Measurements from ENCODE around the gene ADAR.
"Not testable (repeated sequence)": the region's sequence is repeated elsewhere in the genome, so short reads cannot be mapped to it uniquely, and the experiment has no call there.

ADAR gene, protein sequence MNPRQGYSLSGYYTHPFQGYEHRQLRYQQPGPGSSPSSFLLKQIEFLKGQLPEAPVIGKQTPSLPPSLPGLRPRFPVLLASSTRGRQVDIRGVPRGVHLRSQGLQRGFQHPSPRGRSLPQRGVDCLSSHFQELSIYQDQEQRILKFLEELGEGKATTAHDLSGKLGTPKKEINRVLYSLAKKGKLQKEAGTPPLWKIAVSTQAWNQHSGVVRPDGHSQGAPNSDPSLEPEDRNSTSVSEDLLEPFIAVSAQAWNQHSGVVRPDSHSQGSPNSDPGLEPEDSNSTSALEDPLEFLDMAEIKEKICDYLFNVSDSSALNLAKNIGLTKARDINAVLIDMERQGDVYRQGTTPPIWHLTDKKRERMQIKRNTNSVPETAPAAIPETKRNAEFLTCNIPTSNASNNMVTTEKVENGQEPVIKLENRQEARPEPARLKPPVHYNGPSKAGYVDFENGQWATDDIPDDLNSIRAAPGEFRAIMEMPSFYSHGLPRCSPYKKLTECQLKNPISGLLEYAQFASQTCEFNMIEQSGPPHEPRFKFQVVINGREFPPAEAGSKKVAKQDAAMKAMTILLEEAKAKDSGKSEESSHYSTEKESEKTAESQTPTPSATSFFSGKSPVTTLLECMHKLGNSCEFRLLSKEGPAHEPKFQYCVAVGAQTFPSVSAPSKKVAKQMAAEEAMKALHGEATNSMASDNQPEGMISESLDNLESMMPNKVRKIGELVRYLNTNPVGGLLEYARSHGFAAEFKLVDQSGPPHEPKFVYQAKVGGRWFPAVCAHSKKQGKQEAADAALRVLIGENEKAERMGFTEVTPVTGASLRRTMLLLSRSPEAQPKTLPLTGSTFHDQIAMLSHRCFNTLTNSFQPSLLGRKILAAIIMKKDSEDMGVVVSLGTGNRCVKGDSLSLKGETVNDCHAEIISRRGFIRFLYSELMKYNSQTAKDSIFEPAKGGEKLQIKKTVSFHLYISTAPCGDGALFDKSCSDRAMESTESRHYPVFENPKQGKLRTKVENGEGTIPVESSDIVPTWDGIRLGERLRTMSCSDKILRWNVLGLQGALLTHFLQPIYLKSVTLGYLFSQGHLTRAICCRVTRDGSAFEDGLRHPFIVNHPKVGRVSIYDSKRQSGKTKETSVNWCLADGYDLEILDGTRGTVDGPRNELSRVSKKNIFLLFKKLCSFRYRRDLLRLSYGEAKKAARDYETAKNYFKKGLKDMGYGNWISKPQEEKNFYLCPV

DNA sequence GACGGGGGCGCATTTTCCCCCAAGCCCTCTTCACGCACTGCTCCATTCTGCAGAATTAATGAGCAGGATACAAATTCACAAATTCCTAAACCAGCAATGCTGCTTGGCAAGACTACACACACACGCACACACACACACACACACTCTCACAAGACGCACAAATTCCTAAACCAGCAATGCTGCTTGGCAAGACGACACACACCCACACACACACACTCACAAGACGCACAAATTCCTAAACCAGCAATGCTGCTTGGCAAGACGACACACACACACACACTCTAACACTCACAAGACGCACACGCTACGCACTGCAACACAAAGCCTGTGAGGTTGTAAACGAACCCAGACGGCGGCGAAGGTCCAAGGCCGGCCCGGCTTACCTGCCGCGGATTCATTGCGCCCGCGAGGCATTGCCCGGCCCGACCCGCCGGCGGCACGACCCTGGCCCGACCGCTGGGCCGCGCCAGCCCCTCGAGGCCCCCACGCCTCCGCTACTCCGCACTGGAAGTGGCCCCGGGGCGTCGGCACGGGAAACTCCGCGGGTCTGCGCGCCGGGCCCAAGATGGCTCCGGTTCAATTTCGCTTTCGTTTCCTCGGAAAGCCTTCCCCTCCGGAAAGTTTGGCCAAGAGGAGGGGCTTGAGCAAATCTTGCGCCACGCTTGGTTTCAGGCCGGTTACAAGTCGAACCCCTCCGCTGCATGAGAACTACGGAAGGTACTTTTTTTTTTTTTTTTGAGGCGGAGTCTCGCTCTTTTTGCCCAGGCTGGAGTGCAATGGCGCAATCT is at the start of gene ADAR:
ADAR (minus strand) TSS at position 578 of the 788 bp plus-strand sequence; CDS start at position 398, 180 bp downstream.
- DNase-seq = peak; percentile 84

DNA sequence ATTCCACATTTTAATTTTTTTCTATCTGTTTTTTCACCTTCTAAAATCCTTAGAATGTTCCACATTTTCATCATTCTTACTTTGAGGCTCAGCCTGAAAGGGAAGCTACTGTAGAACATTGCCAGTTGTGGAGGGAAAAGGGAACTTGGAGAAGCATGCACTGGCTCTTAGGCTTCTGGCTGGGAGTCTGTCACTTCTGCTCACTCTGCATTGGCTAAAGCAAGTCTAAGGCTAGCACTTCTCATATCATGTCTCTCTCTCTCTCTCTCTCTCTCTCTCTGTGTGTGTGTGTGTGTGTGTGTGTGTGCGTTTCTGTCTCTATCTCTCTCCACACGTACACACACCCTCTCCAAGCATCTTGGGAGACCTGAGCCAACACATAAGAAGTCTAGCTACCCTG is 49.6 kb upstream of the ADAR start:
- DNase-seq = no peak

DNA sequence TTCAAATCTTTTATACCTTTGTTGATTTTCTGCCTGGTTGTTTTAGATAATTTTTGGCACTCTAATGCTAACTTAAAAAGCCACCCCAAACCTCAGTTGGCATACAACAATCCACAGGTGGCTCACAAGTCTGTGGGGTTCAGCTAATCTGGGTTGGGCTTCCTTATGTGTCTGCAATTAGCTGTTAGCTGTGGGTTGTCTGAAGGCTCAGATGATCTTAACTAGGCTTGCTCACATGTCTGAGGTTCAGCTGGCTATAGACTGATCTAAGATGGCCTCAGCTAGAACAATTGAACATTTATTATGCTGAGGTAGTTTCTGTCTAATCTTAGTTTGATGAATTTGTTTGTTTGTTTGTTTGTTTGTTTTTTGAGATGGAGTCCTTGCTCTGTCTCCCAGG is 44.9 kb upstream of the ADAR start:
- DNase-seq = no peak

DNA sequence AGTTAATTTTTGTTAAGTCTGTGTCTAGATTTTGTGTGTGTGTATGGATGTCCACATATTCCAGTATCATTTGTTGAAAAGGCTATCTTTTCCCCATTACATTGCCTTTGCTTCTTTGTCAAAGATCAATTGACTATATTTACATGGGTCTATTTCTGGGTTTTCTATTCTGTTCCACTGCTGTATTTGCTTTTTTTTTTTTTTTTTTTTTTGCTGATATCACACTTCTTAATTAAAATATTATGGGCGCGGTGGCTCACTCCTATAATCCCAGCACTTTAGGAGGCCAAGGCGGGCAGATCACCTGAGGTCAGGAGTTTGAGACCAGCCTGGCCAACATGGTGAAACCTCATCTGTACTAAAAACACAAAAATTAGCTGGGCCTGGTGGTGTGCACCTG is 36.7 kb upstream of the ADAR start:
- DNase-seq = not testable (repeated sequence)

DNA sequence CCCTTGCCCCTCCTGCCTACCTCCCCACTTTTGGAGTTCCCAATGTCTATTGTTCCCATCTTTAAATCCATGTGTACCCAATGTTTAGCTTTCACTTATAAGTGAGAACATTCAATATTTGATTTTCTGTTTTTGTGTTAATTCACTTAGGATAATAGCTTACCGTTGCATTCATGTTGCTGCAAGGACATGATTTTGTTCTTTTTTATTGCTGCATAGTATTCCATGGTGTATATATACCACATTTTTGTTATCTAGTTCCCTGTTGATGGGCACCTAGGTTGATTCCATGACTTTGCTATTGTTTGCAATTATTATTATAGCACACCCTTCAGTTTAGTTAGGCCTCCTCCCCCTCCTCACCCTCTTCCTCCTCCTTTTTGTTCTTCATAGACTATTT is 33.5 kb upstream of the ADAR start:
- DNase-seq = no peak

DNA sequence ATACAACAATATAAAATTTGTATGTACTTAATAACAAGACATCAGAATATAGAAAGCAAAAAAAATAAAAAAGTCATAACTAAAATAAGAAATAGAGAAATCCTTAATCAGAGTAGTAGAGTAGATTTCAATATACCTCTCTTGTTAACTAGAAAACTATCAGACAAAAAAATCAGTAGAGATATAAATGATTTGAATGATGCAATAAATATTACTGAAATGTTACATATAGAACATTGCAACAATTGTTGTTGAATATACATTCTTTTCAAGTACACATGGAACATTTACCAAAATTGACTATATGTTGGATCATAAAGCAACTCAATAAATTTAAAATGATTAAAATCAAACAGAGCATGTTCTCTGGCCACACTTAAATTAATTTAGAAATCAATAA is 31.9 kb upstream of the ADAR start:
- DNase-seq = no peak

DNA sequence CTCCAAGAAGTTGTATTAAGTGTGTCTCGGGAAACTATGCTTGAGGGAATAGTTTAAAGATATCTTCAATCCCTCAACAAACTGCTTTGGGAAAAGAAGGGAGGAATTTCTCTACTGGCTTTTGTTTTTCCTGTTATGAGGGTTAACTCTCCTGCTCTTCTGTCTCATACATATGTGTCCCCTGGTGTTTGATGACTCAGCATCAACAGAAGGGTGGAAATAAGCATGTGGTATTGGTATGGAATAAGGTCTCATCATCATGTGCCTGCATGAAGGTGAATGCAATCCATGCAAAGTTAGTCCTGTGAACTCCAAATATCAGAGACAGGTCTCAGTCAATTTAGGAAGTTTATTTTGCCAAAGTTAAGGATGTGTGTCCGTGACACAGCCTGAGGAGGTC is 27.2 kb upstream of the ADAR start:
- DNase-seq = no peak

DNA sequence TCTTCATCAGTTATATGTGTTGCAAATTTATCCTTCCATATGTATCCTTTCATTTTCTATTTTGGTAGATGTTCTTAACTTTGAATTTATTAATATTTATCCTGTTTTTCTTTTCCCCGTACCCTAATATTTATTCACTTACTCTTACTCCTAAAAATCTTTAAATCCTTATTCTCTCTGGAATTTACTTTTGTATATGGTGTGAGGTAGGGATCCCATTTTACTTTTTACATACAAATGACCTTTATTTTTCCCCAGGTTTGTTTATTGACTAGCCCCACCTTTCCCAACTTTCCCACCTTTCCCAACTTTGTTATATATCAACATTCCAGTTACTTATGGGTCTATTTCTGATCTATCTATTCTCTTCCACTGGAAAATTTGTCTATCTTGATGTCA is 21.7 kb upstream of the ADAR start:
- no peak for DNase-seq

DNA sequence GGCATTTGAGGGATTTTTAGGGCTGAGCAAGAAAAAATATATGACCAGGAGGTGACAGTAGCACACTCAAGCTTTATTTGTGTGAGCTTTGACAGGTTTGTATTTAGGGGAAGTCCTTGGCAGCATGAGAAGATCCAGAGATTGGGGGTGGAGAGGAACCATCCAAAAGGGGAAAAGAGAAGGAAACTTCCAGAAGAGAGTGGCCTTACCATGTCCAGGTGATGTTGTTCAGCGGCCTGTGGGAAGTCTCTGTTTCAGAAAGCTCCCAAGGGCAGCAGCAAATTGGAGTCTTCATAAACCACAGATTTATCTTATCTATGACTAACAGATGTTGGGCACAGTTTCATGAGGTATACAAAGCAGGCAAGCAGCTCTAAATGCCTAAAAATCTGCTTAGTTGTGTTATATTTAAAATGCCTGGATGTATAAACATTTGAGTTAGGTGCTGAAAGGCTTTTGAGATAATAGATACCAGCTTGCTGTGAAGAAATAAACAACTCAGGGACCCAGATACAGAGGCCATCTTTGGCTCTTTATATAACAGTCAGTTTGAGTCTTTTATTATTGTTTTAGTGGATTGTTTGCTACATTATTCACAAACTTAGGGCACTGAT is 21.2 kb upstream of the ADAR start:
- no peak for DNase-seq

DNA sequence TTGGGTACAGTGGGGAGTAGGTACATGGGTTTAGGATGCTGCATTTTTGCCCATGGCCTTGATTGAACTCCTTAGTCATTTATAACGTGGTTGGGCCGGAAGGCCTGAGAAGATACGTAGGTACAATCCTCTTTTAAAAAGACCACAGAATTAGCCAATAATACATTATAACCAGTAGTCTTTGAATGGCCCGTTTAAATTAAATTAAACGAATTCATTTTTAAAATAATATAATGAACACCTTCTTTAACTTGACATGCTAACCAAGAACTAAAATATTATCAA is 20.1 kb upstream of the ADAR start:
- DNase-seq = no peak

DNA sequence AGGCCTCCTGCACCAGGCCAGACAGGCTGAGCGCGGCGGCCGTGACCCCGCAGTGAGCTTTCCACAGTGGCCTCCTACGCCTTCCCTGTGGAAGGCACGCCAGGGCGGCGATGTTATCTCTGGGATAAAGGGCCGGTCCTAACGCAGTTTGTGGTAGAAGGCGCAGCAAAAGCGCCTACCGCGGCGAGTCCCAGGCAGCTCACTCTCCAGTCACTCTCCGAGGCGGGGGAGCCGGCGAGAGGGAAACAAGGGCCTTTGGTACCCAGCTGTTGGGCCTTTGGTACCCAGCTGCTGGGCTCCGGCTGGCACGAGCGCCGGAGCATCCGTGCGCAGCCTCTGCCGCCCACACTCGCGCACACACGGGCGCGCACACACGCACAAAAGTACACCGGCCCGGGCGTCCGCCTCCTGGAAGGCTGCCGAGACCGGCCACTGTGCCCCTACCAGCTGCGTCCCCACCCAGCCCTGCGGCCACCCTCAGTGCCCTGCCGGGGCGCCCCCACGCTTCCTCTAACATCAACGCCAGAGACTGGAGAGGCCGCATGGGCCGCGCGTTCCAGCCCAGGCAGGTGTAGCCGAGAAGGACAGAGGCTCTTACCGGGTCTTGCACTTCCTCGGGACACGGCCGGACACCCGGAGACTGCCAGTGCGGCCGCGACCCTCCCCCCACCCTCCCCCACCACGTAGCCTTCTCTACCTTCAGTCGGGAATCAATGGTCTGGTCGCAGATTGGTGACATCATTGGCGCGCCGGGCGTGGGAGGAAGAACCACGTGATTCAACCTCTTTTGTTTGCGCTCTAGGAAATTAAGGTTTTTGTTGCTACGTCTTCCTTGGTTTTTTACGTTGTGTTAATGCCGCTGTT is 19.5 kb upstream of the ADAR start:
- peak; percentile 98 for DNase-seq

DNA sequence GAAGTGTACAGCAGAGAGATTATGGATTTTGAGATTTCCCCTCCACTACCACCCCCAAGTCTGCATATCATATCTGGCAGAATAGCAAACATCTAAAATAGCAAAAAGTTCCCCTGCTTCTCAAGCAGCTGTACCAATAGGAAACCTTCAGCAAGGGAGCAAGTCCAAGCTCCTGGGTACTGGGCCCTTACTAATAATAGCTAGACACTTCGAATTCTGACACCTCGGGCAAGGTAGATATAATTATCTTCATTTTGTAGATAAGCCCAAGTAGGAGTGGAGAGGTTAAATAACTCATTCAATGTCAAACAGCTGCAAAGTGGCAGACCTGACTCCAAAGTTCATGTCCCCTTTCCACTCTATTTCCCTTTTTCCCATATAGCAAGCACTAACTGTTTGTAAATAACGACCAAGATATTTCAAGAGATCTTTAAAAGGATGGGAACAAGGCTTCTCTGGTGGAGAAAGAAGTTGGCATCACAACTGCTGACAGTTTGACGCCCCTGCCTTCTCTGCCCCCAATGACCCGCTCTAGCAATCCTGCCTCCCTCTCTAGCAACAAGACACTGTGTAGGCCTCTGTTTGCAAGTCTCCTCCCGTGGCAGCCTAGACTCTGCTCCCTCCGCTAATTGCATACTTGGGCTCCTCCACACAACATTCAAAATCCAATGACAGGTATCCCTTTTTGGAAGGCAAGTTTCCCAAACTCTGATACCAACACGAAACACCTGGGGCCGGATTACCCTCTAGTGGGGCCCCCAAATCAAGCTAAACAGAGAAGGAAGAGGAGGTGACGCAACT is 18.7 kb upstream of the ADAR start:
- DNase-seq = no peak

DNA sequence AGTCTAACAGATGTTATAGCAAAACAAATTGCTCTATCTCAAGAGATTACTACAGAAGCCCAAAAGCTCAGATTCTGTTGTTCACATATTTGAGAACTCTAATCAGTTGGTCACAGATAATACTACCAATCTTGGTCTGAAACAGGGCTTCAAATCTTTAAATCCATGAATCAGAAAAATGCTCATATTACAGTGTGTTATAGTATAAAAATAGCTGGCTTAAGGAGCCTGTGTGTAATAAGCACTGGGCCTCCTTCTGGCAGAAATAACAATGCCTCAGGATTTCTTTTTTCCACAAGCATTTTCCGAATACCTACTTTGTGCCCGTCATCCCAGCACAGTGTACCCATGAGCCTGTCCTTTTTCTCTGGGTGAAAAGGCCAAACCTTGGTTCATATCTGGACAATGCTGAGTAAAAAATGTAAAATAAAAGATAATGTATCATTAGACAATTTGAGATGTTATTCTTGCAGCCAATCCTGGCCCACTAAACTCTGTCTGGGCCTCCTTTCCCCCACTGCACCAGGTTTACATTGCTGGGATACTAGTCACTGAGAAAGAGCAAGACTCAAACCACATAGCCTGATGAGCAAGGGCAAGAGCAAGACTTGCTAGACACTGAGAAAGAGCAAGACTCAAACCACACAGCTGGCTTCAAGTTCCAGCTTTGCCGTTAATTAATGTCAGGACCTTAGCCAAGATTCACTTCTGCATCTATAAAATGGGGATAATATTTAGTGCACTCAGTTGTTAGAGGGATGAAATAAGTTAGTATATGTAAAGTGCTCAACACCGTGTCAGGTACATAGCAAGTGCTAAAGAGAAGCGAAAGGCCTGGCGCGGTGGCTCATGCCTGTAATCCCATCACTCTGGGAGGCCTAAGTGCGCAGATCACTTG is 17.0 kb upstream of the ADAR start:
- DNase-seq = no peak

DNA sequence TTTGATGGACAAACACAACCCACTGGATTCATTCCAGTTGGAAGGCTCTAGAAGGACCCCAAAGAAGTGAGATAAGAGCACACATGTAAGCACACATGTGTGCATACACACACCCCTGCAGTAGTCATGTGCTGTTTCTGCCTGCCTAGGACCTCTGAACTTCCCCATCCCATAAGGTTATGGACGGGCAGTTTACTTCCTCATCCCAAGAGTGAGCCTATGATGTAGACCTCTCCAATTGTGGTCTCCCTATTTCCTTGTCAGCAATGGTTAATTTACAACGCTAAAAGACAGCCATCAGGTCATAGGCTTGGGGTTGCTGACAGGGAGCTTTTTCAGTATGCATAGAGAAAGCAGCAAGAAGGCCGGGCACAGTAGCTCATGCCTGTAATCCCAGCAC is 15.4 kb upstream of the ADAR start:
- DNase-seq = no peak

DNA sequence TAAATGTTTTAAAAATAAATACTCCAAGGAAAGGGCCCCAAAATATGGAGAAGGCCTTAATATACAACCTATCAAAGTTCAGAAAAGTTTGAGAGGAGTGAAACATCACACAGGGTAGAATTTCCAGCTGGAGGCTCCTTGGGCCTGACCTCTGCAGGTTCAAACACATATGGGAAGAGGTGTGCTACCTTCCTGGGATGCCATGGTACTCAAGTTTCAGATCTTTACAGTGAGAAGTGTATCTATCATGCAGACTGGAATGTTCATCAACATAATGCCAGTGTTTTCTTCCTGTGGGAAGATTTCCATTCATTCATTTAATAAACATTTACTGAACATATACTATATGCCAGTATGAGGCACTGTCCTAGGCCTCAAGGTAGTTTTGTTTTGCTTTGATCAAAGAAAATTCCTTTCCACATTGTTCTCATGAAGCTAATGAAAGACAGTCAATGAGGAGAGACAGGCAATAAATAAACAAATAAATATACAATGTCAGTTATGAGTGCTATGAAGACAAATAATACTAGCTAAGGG is 14.6 kb upstream of the ADAR start:
- no peak for DNase-seq

DNA sequence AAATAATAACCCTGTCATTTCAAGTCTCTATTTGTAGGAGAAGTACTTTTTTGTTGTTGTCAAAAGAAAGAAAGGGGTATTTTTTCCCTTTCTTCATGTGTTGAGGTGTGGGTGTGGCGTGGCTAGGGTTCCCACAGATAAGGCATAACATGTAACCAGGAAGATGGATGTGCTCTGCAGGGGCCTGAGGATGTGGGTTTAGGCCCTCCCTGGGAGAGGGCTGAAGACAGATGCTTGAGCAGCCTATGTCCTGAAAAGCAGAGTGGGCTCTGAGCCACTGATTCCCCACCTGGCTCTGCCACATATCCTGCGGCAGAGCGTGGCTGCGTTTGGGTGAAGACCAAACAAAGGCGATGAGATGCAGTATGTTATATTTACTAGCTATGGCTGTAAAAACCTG is 13.9 kb upstream of the ADAR start:
- no peak for DNase-seq

DNA sequence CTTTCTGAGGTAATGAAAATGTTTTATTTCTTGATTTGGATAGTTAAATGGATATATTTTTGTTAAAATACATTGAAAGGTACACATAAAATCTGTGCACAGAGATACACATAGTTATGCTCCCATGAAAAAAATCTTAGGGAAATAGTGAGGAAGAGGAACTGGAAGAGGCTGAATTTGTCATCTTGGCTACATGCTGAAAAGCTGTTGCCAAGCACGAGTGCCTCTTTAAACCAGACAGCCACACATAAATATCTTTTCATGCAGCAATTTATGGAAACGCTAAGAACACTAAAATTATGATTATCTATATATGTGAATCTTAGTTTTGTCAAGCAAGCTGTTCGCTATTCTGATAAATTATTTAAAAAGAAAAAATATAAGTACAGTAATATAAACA is 12.8 kb upstream of the ADAR start:
- DNase-seq = no peak

DNA sequence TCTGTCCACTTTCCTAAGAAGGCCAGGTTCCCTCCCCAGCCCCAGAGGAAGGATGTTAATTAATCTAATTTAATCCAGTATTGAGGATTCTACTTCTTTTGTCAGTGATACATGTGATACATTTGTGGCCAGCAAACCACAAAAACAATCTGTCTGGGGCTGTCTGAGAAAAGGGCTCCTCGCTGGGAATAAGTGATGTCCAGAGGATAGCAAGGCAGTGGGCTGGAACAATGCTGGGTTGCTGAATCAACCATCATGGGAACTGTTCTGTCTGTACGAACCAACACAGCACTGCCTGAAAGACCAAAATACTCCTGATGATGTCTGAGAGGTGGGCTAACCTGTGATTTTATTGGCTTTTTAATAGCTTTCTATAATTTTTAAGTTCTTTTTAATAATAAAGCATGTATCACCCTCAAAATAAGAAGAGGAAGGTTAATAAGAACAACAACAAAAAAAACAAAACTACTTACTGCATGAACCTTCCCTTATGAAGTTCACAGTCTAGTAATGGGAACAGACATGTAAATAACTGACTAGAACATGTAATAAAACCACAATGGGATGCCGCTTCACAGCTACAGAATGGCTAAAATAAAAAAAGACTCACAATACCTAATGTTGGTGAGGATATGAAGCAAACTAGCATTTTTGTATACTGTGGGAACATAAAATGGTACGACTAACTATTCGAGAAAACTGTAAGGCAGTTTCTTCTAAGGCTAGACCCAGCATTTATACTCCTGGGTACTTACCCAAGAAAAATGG is 11.4 kb upstream of the ADAR start:
- DNase-seq = no peak
